Measurements from ENCODE around the gene GALNT15. TPM values are rescaled to one million over a fixed set of nuclear protein-coding genes. Genes with fewer than 3 reads are reported as not detected.

The GALNT15 gene
- total RNA-seq, 1 donor from 2014 or later = 0.08 TPM

GRCh38 chr3:16264708-16265454 is 90.4 kb downstream of the GALNT15 start, which contains the start of the genes DPH3 and OXNAD1:
DPH3 (minus strand) TSS chr3:16264943; CDS start chr3:16264876, 67 bp downstream.
OXNAD1 (plus strand) TSS chr3:16265212; CDS start chr3:16270953, 5,741 bp downstream.
- peak; percentile 98 for DNase-seq (ENCODE audit: low spot score)
- Mint-ChIP-seq H3K27ac (ENCODE audit: unreplicated experiment) (peak within 1 kb of the TSS; percentile 98), H3K36me3 (ENCODE audit: low read depth, unreplicated experiment) (peaks cover 3% of the 10 kb centered on the region), H3K27me3 (ENCODE audit: unreplicated experiment) (no peaks in the 10 kb centered on the region), H3K9me3 (ENCODE audit: unreplicated experiment) (no peaks in the 10 kb centered on the region), H3K4me3 (ENCODE audit: unreplicated experiment) (peak within 1 kb of the TSS; percentile 98), H3K4me1 (ENCODE audit: unreplicated experiment) (peaks cover 22% of the 10 kb centered on the region)
- no peak for TF ChIP-seq CTCF (IDR thresholded peaks at IDR 0.05; ENCODE audit: unreplicated experiment)

GRCh38 chr3:16265455-16265786 is 90.9 kb downstream of the GALNT15 start:
- Mint-ChIP-seq H3K27ac (ENCODE audit: unreplicated experiment) (peak overlapping the region; percentile 98), H3K4me3 (ENCODE audit: unreplicated experiment) (peak overlapping the region; percentile 98), H3K36me3 (ENCODE audit: low read depth, unreplicated experiment) (no peaks in the 10 kb centered on the region), H3K27me3 (ENCODE audit: unreplicated experiment) (no peaks in the 10 kb centered on the region), H3K4me1 (ENCODE audit: unreplicated experiment) (peaks cover 22% of the 10 kb centered on the region), H3K9me3 (ENCODE audit: unreplicated experiment) (no peaks in the 10 kb centered on the region)
- no peak for DNase-seq (ENCODE audit: low spot score)
- no peak for TF ChIP-seq CTCF (IDR thresholded peaks at IDR 0.05; ENCODE audit: unreplicated experiment)

- Mint-ChIP-seq H3K4me1 (ENCODE audit: unreplicated experiment) (peaks cover 22% of the 10 kb centered on the region), H3K27ac (ENCODE audit: unreplicated experiment) (no peak overlapping the region), H3K27me3 (ENCODE audit: unreplicated experiment) (no peaks in the 10 kb centered on the region), H3K4me3 (ENCODE audit: unreplicated experiment) (no peak overlapping the region), H3K9me3 (ENCODE audit: unreplicated experiment) (no peaks in the 10 kb centered on the region), H3K36me3 (ENCODE audit: low read depth, unreplicated experiment) (peaks cover 3% of the 10 kb centered on the region)
- TF ChIP-seq CTCF (IDR thresholded peaks at IDR 0.05; ENCODE audit: unreplicated experiment) = no peak
- DNase-seq (ENCODE audit: low spot score) = no peak
These were observed 92.2 kb downstream of the GALNT15 start for GRCh38 chr3:16266714-16267113.

- Mint-ChIP-seq H3K4me1 (ENCODE audit: unreplicated experiment) (peaks cover 9% of the 10 kb centered on the region), H3K9me3 (ENCODE audit: unreplicated experiment) (no peaks in the 10 kb centered on the region), H3K36me3 (ENCODE audit: low read depth, unreplicated experiment) (peaks cover 5% of the 10 kb centered on the region), H3K27me3 (ENCODE audit: unreplicated experiment) (no peaks in the 10 kb centered on the region), H3K4me3 (ENCODE audit: unreplicated experiment) (no peak overlapping the region), H3K27ac (ENCODE audit: unreplicated experiment) (no peak overlapping the region)
- no peak for DNase-seq (ENCODE audit: low spot score)
- no peak for TF ChIP-seq CTCF (IDR thresholded peaks at IDR 0.05; ENCODE audit: unreplicated experiment)
These were observed 96.4 kb downstream of the GALNT15 start for GRCh38 chr3:16270855-16271254.

- no peak for DNase-seq (ENCODE audit: low spot score)
- Mint-ChIP-seq H3K27me3 (ENCODE audit: unreplicated experiment) (no peaks in the 10 kb centered on the region), H3K36me3 (ENCODE audit: low read depth, unreplicated experiment) (peaks cover 5% of the 10 kb centered on the region), H3K4me1 (ENCODE audit: unreplicated experiment) (peaks cover 4% of the 10 kb centered on the region), H3K9me3 (ENCODE audit: unreplicated experiment) (no peaks in the 10 kb centered on the region), H3K27ac (ENCODE audit: unreplicated experiment) (no peak overlapping the region), H3K4me3 (ENCODE audit: unreplicated experiment) (no peak overlapping the region)
- TF ChIP-seq CTCF (IDR thresholded peaks at IDR 0.05; ENCODE audit: unreplicated experiment) = no peak
These were observed 98.1 kb downstream of the GALNT15 start for GRCh38 chr3:16272588-16272987.

Measured in endothelial cell (in vitro differentiated cells).